Measurements from ENCODE around the gene KIF22.
A peak's percentile ranks its signal among the peaks of the same experiment; 100 is the strongest.

Gene KIF22

DNA sequence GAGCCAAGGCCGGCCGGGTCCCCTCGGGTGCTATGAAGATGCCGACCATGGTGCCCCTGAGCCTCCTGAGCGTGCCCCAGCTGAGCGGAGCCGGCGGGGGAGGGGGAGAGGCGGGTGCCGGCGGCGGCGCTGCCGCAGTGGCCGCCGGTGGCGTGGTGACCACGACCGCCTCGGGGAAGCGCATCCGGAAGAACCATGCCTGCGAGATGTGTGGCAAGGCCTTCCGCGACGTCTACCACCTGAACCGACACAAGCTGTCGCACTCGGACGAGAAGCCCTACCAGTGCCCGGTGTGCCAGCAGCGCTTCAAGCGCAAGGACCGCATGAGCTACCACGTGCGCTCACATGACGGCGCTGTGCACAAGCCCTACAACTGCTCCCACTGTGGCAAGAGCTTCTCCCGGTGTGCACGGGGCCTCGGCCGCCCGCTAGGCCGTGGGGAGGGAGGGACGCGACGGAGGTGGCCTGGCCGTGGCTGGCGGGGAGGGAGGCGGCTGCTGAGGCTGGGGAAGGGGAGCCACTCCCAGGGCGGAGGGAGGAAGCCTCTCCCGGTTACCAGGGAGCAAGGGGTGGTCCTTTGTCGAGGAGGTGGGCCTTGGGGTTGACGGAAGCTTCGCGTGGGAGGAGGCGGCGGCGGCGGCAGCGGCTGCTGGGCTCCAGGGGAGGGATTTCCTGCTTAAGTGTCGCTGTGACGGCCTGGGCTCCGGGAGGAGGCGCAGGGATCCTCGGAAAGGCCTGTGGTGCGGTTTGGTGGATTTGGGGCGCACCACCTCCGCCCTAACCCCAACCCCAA is 17.1 kb downstream of the KIF22 start:
- peak; percentile 93 for DNase-seq
- H3K9me3 ChIP-seq, result no peaks in the 10 kb centered on the region
- H3K4me1 ChIP-seq, result peaks cover 6% of the 10 kb centered on the region
- peaks cover 29% of the 10 kb centered on the region for H3K36me3 ChIP-seq
- peak overlapping the region; percentile 80 for H3K4me3 ChIP-seq (ENCODE audit: low read depth, low read length)
- H3K27me3 ChIP-seq, result no peaks in the 10 kb centered on the region
- TF ChIP-seq, protein P1, sequence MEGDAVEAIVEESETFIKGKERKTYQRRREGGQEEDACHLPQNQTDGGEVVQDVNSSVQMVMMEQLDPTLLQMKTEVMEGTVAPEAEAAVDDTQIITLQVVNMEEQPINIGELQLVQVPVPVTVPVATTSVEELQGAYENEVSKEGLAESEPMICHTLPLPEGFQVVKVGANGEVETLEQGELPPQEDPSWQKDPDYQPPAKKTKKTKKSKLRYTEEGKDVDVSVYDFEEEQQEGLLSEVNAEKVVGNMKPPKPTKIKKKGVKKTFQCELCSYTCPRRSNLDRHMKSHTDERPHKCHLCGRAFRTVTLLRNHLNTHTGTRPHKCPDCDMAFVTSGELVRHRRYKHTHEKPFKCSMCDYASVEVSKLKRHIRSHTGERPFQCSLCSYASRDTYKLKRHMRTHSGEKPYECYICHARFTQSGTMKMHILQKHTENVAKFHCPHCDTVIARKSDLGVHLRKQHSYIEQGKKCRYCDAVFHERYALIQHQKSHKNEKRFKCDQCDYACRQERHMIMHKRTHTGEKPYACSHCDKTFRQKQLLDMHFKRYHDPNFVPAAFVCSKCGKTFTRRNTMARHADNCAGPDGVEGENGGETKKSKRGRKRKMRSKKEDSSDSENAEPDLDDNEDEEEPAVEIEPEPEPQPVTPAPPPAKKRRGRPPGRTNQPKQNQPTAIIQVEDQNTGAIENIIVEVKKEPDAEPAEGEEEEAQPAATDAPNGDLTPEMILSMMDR (IDR thresholded peaks at IDR 0.05; ENCODE audit: low read depth, low read length), result peak; percentile 63

DNA sequence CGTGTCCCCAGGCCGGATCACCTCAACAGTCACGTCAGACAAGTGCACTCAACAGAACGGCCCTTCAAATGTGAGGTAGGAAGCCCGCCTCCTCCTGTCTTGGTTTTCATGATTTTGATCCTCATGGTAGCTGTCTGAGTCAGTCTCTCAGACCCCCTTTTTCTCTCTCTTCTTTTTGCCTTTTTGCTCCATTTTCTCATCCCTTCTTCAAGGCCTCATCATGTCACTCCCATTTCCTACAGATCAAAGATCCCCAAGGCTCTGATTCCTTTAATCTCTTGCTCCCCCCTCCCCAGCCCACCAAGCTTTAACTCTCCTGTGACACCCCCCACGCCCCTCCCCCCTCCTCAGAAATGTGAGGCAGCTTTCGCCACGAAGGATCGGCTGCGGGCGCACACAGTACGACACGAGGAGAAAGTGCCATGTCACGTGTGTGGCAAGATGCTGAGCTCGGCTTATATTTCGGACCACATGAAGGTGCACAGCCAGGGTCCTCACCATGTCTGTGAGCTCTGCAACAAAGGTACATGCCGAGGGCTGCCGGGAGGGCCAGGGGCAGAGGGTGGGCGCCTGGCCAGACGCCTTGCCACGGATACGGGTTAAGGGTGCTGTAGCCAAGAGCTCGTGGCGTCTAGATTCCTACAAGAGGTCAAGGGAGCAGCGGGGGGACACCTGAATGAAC is 17.8 kb downstream of the KIF22 start:
- TF ChIP-seq, protein P1 (IDR thresholded peaks at IDR 0.05; ENCODE audit: low read depth, low read length), result no peak
- Histone ChIP-seq H3K27me3 (no peaks in the 10 kb centered on the region), H3K4me3 (ENCODE audit: low read depth, low read length) (peak overlapping the region; percentile 80), H3K9me3 (no peaks in the 10 kb centered on the region), H3K36me3 (peaks cover 21% of the 10 kb centered on the region), H3K4me1 (peaks cover 6% of the 10 kb centered on the region)
- DNase-seq, result peak; percentile 40

DNA sequence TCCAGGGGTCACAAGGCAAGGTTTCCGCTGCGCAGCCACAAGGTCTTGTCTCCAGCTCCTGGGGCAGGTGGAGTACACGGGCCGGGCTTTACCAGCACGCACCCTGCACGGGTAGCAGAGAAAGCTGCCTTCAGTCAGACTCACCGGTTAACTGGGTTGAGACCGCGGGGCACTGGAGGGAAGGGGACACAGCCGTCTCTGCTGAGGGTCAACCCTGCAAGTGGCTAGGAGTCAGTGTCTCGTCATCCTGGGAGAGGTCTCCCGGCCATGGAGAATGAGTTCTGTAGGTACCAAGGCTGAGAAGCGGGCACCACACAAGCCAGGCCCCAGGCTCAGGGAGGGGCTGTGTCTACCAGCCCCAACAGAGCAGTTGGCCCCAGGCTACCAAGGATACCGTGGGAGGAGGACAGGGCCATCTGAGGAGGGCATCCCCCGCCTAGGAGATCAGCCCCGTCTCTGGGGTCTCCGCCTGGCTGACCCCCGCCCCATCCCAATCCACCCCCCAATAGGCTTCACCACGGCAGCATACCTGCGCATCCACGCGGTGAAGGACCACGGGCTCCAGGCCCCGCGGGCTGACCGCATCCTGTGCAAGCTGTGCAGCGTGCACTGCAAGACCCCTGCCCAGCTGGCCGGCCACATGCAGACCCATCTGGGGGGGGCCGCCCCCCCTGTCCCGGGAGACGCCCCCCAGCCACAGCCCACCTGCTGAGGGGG is 18.6 kb downstream of the KIF22 start:
- TF ChIP-seq, protein P1 (IDR thresholded peaks at IDR 0.05; ENCODE audit: low read depth, low read length), result no peak
- Histone ChIP-seq H3K4me1 (peaks cover 6% of the 10 kb centered on the region), H3K36me3 (peaks cover 20% of the 10 kb centered on the region), H3K27me3 (no peaks in the 10 kb centered on the region), H3K9me3 (no peaks in the 10 kb centered on the region), H3K4me3 (ENCODE audit: low read depth, low read length) (peak overlapping the region; percentile 80)
- DNase-seq, result no peak

DNA sequence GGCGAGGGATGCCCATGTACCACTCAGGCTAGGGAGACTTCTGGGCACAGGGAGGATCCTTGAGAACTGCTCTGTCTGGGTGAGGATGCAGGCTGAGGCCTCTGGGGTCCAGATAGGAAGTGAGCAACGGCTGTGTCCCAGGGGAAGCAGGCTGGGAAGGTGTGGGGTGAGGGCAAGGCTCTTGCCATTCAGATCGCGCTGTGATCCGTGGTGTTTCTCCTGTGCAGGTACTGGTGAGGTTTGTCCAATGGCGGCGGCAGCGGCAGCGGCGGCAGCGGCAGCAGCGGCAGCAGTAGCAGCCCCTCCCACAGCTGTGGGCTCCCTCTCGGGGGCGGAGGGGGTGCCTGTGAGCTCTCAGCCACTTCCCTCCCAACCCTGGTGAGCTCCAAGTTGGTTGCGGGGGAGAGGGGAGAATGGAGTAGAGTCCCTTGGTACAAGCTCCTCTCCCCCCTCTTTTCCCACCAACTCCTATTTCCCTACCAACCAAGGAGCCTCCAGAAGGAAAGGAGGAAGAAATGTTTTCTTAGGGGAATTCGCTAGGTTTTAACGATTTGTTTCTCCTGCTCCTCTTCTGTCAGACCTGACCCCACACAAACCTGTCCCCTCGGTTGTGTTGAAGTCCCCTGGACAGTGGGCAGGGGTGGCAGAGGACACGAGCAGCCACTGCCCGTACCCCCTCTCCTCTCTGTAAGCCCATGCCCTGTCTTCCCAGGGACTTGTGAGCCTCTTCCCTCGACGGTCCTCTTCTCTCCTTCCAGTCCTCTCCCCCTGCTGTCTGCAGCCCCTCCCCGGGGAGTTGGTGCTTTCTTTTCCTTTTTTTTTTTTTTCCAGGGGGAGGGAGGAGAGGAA is 19.5 kb downstream of the KIF22 start:
- H3K27me3 ChIP-seq, result no peaks in the 10 kb centered on the region
- TF ChIP-seq, protein P1 (IDR thresholded peaks at IDR 0.05; ENCODE audit: low read depth, low read length), result no peak
- peaks cover 20% of the 10 kb centered on the region for H3K36me3 ChIP-seq
- H3K4me1 ChIP-seq, result peaks cover 3% of the 10 kb centered on the region
- peak overlapping the region; percentile 80 for H3K4me3 ChIP-seq (ENCODE audit: low read depth, low read length)
- H3K9me3 ChIP-seq, result no peaks in the 10 kb centered on the region
- DNase-seq, result peak; percentile 54

DNA sequence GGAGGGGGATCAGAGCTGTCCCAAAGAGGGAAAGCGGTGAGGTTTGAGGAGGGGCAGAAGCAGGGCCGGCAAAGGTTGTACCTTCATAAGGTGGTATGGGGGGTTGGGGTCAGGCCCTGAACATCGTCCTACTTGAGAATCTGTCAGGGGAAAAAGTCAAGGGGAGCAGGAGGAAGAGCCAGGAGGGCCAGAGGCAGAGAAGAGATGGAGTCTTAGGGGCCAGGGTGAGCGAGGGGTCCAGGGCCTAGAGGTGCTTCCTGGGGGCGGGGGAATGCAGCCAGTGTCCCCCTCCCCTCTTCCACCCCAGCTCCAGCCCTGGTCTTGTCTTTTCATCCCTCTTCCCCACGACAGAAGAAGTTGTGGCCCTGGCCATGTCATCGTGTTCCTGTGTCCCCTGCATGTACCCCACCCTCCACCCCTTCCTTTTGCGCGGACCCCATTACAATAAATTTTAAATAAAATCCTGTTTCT is 20.2 kb downstream of the KIF22 start:
- Histone ChIP-seq H3K4me1 (peaks cover 3% of the 10 kb centered on the region), H3K9me3 (no peaks in the 10 kb centered on the region), H3K36me3 (peaks cover 20% of the 10 kb centered on the region), H3K27me3 (no peaks in the 10 kb centered on the region), H3K4me3 (ENCODE audit: low read depth, low read length) (peak overlapping the region; percentile 80)
- no peak for DNase-seq
- TF ChIP-seq, protein P1 (IDR thresholded peaks at IDR 0.05; ENCODE audit: low read depth, low read length), result no peak

Measured in BE2C (cell line).